Uterus (tissue), 4 donors: ENCODE results near the gene ACADL. TPM values are rescaled to one million over a fixed set of nuclear protein-coding genes. Genes with fewer than 3 reads are reported as not detected.

Experiments used
- DNase-seq, 2 donors: peaks; one replicate each; pipeline ENCODE4 v3.0.0-alpha.2; 2019 to 2020
- H3K27ac ChIP-seq, 2 donors: fragments of 200-600 bp; sonication (generic); 1 replicate in 1 of 2; 2 replicates in 1 of 2; pipeline ENCODE4 v1.5.1; 2016 to 2018
- H3K27me3 ChIP-seq, 2 donors: fragments of 200-600 bp; sonication (generic); one replicate each; pipeline ENCODE4 v1.5.1; 2018 to 2019; ENCODE audit warnings: control low read depth in 1 of 2
- H3K36me3 ChIP-seq, 2 donors: fragments of 200-600 bp; sonication (generic); one replicate each; pipeline ENCODE4 v1.5.1; 2019; ENCODE audit warnings: control low read depth in 1 of 2
- H3K4me1 ChIP-seq, 2 donors: fragments of 200-600 bp; sonication (generic); one replicate each; pipeline ENCODE4 v1.5.1; 2018 to 2019; ENCODE audit warnings: control low read depth in 1 of 2
- H3K4me3 ChIP-seq, 2 donors: fragments of 200-600 bp; sonication (generic); 1 replicate in 1 of 2; 2 replicates in 1 of 2; pipeline ENCODE4 v1.5.1; 2018 to 2019; ENCODE audit warnings: mild to moderate bottlenecking in 1 of 2
- H3K9me3 ChIP-seq, 2 donors: fragments of 200-600 bp; sonication (generic); one replicate each; pipeline ENCODE4 v1.5.1; 2019; ENCODE audit warnings: control low read depth in 1 of 2
- POLR2A ChIP-seq, 2 donors: fragments of 450-650 bp; IDR thresholded peaks; one replicate each; pipeline ENCODE4 v1.6.1; 2016; ENCODE audit warnings: antibody characterized with exemption in 2 of 2, mild to moderate bottlenecking in 1 of 2, moderate library complexity in 1 of 2
- intact Hi-C: fragments of 100-400 bp; cut with DNase I; formaldehyde crosslinking; loops from one replicate; pipeline ENCODE4 v1.15.1; 2023; ENCODE audit warnings: low total_unique reads
- total RNA-seq, 4 donors: library from RNA; depleted of rRNA in 3 of 4; stranded (reverse); fragments of >200 nt in 3 of 4; gene quantifications; one replicate each; pipeline versions ENCODE4 v1.1.0 to v1.2.4, GENCODE V29; 2014 to 2023
- TF ChIP-seq, protein P1 (sequence below), 4 experiments: fragments of 200-600 bp in 2 of 4; fragments of 450-650 bp in 2 of 4; sonication (generic) in 2 of 4; IDR thresholded peaks; one replicate each; pipeline ENCODE4 v1.5.1; 2016 to 2019; ENCODE audit warnings: antibody characterized with exemption in 4 of 4, mild to moderate bottlenecking in 2 of 4, moderate library complexity in 1 of 4
- donor health status: DM: yes; HTN: yes; CAD: no.

ACADL gene
- total RNA-seq, 4 donors from 2014 or later = 0.26 to 12.6 (median 8.1) TPM

GRCh38 chr2:210227290-210228088, 2.2 kb upstream of the ACADL start:
- TF ChIP-seq POLR2A (IDR thresholded peaks at IDR 0.05) = no peak
- TF ChIP-seq, protein P1, sequence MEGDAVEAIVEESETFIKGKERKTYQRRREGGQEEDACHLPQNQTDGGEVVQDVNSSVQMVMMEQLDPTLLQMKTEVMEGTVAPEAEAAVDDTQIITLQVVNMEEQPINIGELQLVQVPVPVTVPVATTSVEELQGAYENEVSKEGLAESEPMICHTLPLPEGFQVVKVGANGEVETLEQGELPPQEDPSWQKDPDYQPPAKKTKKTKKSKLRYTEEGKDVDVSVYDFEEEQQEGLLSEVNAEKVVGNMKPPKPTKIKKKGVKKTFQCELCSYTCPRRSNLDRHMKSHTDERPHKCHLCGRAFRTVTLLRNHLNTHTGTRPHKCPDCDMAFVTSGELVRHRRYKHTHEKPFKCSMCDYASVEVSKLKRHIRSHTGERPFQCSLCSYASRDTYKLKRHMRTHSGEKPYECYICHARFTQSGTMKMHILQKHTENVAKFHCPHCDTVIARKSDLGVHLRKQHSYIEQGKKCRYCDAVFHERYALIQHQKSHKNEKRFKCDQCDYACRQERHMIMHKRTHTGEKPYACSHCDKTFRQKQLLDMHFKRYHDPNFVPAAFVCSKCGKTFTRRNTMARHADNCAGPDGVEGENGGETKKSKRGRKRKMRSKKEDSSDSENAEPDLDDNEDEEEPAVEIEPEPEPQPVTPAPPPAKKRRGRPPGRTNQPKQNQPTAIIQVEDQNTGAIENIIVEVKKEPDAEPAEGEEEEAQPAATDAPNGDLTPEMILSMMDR (IDR thresholded peaks at IDR 0.05) = no peak
- Histone ChIP-seq H3K36me3 (no peaks in the 10 kb centered on the region), H3K4me1 (no peaks in the 10 kb centered on the region), H3K9me3 (no peaks in the 10 kb centered on the region), H3K27me3 (peaks cover 0 to 10% of the 10 kb centered on the region in 2 donors), H3K27ac (no peak overlapping the region), H3K4me3 (no peak overlapping the region)
- no peak for DNase-seq
- intact Hi-C loops = no loop called here

DNA sequence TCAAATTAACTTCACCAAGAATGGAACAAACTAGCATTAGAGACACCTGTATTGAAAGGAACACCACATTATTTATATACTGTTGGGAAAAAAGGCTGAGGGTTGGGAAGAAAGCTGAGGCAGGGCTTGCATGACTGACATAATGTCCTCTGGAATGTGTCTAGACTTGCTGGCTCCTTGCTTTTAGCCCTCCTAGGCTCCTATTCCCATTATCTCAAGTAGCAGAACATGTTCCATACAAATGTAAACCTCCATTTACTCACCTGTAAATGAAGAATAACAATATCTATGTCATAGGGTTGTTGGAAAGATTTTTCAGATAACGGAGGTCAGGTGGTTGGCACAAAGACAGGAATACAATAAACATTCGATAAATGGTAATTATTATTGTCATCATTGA, 976 bp upstream of the ACADL start:
- Histone ChIP-seq H3K4me1 (no peaks in the 10 kb centered on the region), H3K9me3 (no peaks in the 10 kb centered on the region), H3K27me3 (peaks cover 0 to 10% of the 10 kb centered on the region in 2 donors), H3K36me3 (no peaks in the 10 kb centered on the region), H3K4me3 (no peak overlapping the region), H3K27ac (no peak overlapping the region)
- no peak for TF ChIP-seq POLR2A (IDR thresholded peaks at IDR 0.05)
- TF ChIP-seq, protein P1 (IDR thresholded peaks at IDR 0.05) = no peak
- intact Hi-C loops = no loop called here
- DNase-seq = no peak

DNA sequence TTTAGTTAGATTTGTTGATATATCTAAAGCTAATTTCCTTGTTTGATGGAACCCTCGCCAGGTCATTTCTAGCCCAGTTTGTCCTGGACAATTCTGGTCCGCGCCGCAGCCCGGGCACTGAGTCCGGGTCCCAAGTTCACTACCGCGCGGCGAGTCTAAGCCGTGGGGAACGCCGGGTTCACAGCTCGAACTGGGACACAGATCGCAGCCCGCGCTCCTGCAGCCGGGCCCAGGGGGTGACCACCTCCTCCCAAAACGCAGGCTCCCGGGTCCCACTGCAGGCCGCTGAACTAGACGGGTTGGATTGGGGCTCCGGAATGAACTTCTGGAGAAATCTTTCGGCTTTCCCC, 681 bp downstream of the ACADL start:
- DNase-seq = no peak
- no peak overlapping the region for H3K27ac ChIP-seq
- peak overlapping the region; percentile 5 to 37 for H3K4me3 ChIP-seq
- intact Hi-C loops = no loop called here
- peaks cover 0 to 10% of the 10 kb centered on the region in 2 donors for H3K27me3 ChIP-seq
- H3K36me3 ChIP-seq = no peaks in the 10 kb centered on the region
- TF ChIP-seq, protein P1 (IDR thresholded peaks at IDR 0.05) = no peak
- TF ChIP-seq POLR2A (IDR thresholded peaks at IDR 0.05) = no peak
- H3K4me1 ChIP-seq = no peaks in the 10 kb centered on the region
- H3K9me3 ChIP-seq = no peaks in the 10 kb centered on the region

DNA sequence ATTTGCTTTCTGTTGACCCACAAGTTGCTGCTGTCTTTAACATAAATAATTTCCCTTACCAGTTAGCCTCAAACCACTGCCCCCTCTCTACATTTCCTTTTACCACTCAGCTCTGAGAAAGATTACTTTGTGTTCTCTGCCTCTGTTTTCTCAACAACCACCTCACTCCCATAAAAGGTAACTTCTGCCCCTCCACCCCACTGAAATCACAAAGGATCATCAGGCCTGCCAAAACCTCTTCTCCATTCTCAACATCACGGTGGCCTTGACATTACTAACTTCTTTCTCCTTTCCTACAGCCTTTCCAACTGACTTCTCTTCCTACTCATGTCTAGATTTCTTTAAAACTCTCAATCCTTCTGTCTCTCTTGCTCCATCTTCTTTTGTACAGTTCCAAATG, 10.1 kb downstream of the ACADL start:
- intact Hi-C loops = no loop called here
- Histone ChIP-seq H3K36me3 (no peaks in the 10 kb centered on the region), H3K4me3 (no peak overlapping the region), H3K27me3 (no peaks in the 10 kb centered on the region), H3K9me3 (no peaks in the 10 kb centered on the region), H3K4me1 (no peaks in the 10 kb centered on the region), H3K27ac (no peak overlapping the region)
- DNase-seq = no peak
- TF ChIP-seq, protein P1 (IDR thresholded peaks at IDR 0.05) = no peak
- no peak for TF ChIP-seq POLR2A (IDR thresholded peaks at IDR 0.05)

GRCh38 chr2:210210185-210210584, 15.1 kb downstream of the ACADL start:
- Histone ChIP-seq H3K9me3 (no peaks in the 10 kb centered on the region), H3K4me3 (no peak overlapping the region), H3K27me3 (no peaks in the 10 kb centered on the region), H3K27ac (no peak overlapping the region), H3K36me3 (no peaks in the 10 kb centered on the region), H3K4me1 (no peaks in the 10 kb centered on the region)
- intact Hi-C loops = no loop called here
- TF ChIP-seq POLR2A (IDR thresholded peaks at IDR 0.05) = no peak
- TF ChIP-seq, protein P1 (IDR thresholded peaks at IDR 0.05) = no peak
- DNase-seq = no peak
